ENCODE data around the gene ANO2.

Gene ANO2

GRCh38 chr12:5557906-5558305 is 387.2 kb downstream of the ANO2 start:
- TF ChIP-seq EP300 (IDR thresholded peaks at IDR 0.05; ENCODE audit: borderline replicate concordance) = no peak
- no peak for TF ChIP-seq FOXM1 (IDR thresholded peaks at IDR 0.05; ENCODE audit: borderline replicate concordance, low read depth)
- no peak for TF ChIP-seq NFIC (IDR thresholded peaks at IDR 0.05)
- no peak for TF ChIP-seq MAX (IDR thresholded peaks at IDR 0.05)
- no peak for TF ChIP-seq CEBPB (IDR thresholded peaks at IDR 0.05)
- TF ChIP-seq TCF12 (IDR thresholded peaks at IDR 0.05; ENCODE audit: low read depth) = no peak
- TF ChIP-seq REST (IDR thresholded peaks at IDR 0.05; ENCODE audit: low read depth) = no peak
- TF ChIP-seq TAF1 (IDR thresholded peaks at IDR 0.05; ENCODE audit: low read depth) = no peak
- TF ChIP-seq ZBTB7A (IDR thresholded peaks at IDR 0.05; ENCODE audit: low read depth) = no peak
- TF ChIP-seq CREB1 (IDR thresholded peaks at IDR 0.05; ENCODE audit: low read depth) = no peak
- no peak for TF ChIP-seq USF1 (IDR thresholded peaks at IDR 0.05)
- TF ChIP-seq RAD21 (IDR thresholded peaks at IDR 0.05; ENCODE audit: low read depth) = no peak
- no peak for TF ChIP-seq EGR1 (IDR thresholded peaks at IDR 0.05)
- TF ChIP-seq YY1 (IDR thresholded peaks at IDR 0.05; ENCODE audit: low read depth) = no peak

GRCh38 chr12:5556946-5557673 is 387.9 kb downstream of the ANO2 start:
- TF ChIP-seq CREB1 (IDR thresholded peaks at IDR 0.05; ENCODE audit: low read depth) = no peak
- no peak for TF ChIP-seq TEAD4 (IDR thresholded peaks at IDR 0.05)
- no peak for TF ChIP-seq REST (IDR thresholded peaks at IDR 0.05; ENCODE audit: low read depth)
- TF ChIP-seq EGR1 (IDR thresholded peaks at IDR 0.05) = no peak
- no peak for TF ChIP-seq EP300 (IDR thresholded peaks at IDR 0.05; ENCODE audit: borderline replicate concordance)
- no peak for TF ChIP-seq TAF1 (IDR thresholded peaks at IDR 0.05; ENCODE audit: low read depth)
- no peak for TF ChIP-seq RAD21 (IDR thresholded peaks at IDR 0.05; ENCODE audit: low read depth)
- TF ChIP-seq CEBPB (IDR thresholded peaks at IDR 0.05) = no peak
- TF ChIP-seq FOXM1 (IDR thresholded peaks at IDR 0.05; ENCODE audit: borderline replicate concordance, low read depth) = no peak
- no peak for TF ChIP-seq YY1 (IDR thresholded peaks at IDR 0.05; ENCODE audit: low read depth)
- no peak for TF ChIP-seq TCF12 (IDR thresholded peaks at IDR 0.05; ENCODE audit: low read depth)
- TF ChIP-seq USF1 (IDR thresholded peaks at IDR 0.05) = no peak
- TF ChIP-seq MAX (IDR thresholded peaks at IDR 0.05) = no peak
- TF ChIP-seq NFIC (IDR thresholded peaks at IDR 0.05) = no peak
- no peak for TF ChIP-seq ZBTB7A (IDR thresholded peaks at IDR 0.05; ENCODE audit: low read depth)

- TF ChIP-seq USF1 (IDR thresholded peaks at IDR 0.05) (no peak), FOXM1 (IDR thresholded peaks at IDR 0.05; ENCODE audit: borderline replicate concordance, low read depth) (no peak), CEBPB (IDR thresholded peaks at IDR 0.05) (no peak), EGR1 (IDR thresholded peaks at IDR 0.05) (no peak), RAD21 (IDR thresholded peaks at IDR 0.05; ENCODE audit: low read depth) (peak; percentile 40), TAF1 (IDR thresholded peaks at IDR 0.05; ENCODE audit: low read depth) (no peak), NFIC (IDR thresholded peaks at IDR 0.05) (no peak)
Measured at GRCh38 chr12:5556033-5556614, 388.9 kb downstream of the ANO2 start.

GRCh38 chr12:5554711-5555110 is 390.3 kb downstream of the ANO2 start:
- TF ChIP-seq USF1 (IDR thresholded peaks at IDR 0.05) (no peak), CEBPB (IDR thresholded peaks at IDR 0.05) (no peak), MAX (IDR thresholded peaks at IDR 0.05) (no peak), NFIC (IDR thresholded peaks at IDR 0.05) (no peak), EGR1 (IDR thresholded peaks at IDR 0.05) (no peak), CREB1 (IDR thresholded peaks at IDR 0.05; ENCODE audit: low read depth) (no peak), EP300 (IDR thresholded peaks at IDR 0.05; ENCODE audit: borderline replicate concordance) (no peak), TEAD4 (IDR thresholded peaks at IDR 0.05) (no peak), FOXM1 (IDR thresholded peaks at IDR 0.05; ENCODE audit: borderline replicate concordance, low read depth) (no peak), RAD21 (IDR thresholded peaks at IDR 0.05; ENCODE audit: low read depth) (no peak), ZBTB7A (IDR thresholded peaks at IDR 0.05; ENCODE audit: low read depth) (no peak), REST (IDR thresholded peaks at IDR 0.05; ENCODE audit: low read depth) (no peak), YY1 (IDR thresholded peaks at IDR 0.05; ENCODE audit: low read depth) (no peak)
